ENCODE measurements around the gene HPSE.
"Not testable (repeated sequence)": the region's sequence is repeated elsewhere in the genome, so short reads cannot be mapped to it uniquely, and the experiment has no call there.

HPSE gene

DNA sequence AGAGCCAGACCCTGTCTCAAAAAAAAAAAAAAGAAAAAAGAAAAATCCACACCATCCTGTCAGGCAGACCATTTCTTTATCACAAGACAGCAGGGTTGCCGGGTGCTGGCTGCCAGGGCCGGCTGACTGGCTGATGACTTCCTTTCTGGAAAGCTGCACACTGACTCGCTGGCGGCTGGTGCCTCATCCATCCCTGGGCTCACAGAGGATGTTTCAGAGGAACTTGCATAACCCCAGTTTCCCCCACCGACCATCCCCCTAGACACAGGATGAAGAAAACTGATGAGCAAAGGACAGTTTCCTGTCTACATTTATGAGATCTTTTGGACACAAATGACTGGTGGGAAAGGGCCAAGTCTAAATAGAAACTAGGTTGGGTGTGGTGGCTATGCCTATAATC, 14.1 kb downstream of the HPSE start:
- H3K27ac Mint-ChIP-seq, result no peak overlapping the region
- H3K27me3 Mint-ChIP-seq, result no peaks in the 10 kb centered on the region
- peaks cover 6% of the 10 kb centered on the region for H3K36me3 Mint-ChIP-seq
- H3K4me1 Mint-ChIP-seq, result no peaks in the 10 kb centered on the region
- no peak for DNase-seq (ENCODE audit: low spot score in 2 of 2)
- H3K9me3 Mint-ChIP-seq, result no peaks in the 10 kb centered on the region
- H3K4me3 Mint-ChIP-seq, result no peak overlapping the region
- ATAC-seq (ENCODE audit: low read depth), result no peak

DNA sequence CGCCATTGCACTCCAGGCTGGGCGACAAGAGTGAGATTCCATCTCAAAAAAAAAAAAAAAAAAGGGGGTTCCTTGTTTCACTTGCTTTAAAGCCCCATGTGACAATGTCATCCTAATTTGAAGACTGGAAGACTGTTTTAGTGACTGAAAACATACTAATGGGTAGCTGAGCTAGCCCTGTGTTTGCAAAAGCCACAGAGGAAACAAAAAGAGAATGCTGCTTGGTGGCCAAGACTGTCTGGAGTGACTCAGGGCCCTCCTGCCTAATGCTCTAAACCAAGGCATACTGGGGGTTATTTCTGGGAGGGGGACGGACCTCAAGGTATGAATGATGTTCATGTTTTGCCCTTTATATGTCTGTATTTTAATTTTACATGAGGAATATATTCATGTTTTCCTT, 16.0 kb downstream of the HPSE start:
- Mint-ChIP-seq H3K9me3 (no peaks in the 10 kb centered on the region), H3K4me3 (no peak overlapping the region), H3K27ac (no peak overlapping the region), H3K36me3 (peaks cover 6% of the 10 kb centered on the region), H3K4me1 (no peaks in the 10 kb centered on the region), H3K27me3 (no peaks in the 10 kb centered on the region)
- no peak for ATAC-seq (ENCODE audit: low read depth)
- DNase-seq (ENCODE audit: low spot score in 2 of 2), result no peak

DNA sequence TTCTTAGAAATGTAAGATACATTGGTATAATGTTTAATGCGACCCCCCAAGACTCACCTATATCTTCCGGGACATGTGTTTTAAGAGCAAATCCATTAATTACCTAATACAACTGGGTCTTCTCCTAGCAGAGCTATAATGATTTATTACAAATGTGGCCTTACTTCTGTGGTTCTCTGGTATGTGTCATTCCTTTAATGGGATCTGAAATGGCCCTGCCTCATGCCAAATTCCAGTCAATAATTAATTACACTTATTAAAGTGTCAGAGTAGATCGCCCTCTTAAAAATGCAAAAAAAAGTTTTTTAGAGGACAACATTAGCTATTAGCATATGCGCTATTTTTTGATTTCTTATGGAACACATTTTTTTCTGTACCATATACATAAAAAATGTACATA, 17.0 kb downstream of the HPSE start:
- ATAC-seq (ENCODE audit: low read depth) (no peak), DNase-seq (ENCODE audit: low spot score in 2 of 2) (no peak)
- H3K27ac Mint-ChIP-seq, result no peak overlapping the region
- no peak overlapping the region for H3K4me3 Mint-ChIP-seq
- H3K4me1 Mint-ChIP-seq, result no peaks in the 10 kb centered on the region
- no peaks in the 10 kb centered on the region for H3K27me3 Mint-ChIP-seq
- peaks cover 6% of the 10 kb centered on the region for H3K36me3 Mint-ChIP-seq
- H3K9me3 Mint-ChIP-seq, result no peaks in the 10 kb centered on the region

DNA sequence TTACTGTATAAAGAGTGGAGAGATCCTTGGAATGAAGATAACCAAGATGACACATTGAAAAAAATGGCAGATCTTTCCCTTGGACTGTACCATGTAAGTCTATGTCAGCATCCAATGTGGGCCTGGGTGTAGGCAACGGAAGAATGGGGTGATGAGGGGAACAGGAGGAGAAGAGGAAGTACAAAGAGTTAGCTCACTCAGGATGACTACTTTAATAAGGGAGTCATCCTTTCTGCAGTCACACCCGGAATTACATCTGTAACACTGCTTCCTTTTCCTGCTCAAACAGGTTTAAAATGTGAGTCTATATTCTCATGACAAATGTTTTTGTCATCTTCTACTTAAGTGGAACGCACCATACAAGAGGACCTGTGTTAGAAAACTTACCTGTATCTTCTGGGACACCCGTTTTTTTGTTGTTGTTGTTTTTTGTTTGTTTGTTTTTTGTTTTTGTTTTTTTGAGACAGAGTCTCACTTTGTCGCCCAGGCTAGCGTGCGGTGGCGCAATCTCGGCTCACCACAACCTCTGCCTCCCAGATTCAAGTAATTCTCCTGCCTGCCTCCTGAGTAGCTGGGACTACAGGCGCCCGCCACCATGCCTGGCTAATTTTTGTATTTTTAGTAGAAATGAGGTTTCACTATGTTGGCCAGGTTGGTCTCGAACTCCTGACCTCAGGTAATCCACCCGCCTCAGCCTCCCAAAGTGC, 18.0 kb downstream of the HPSE start:
- H3K4me3 Mint-ChIP-seq, result no peak overlapping the region
- H3K36me3 Mint-ChIP-seq, result peaks cover 6% of the 10 kb centered on the region
- H3K27ac Mint-ChIP-seq, result no peak overlapping the region
- no peaks in the 10 kb centered on the region for H3K9me3 Mint-ChIP-seq
- H3K4me1 Mint-ChIP-seq, result no peaks in the 10 kb centered on the region
- DNase-seq (ENCODE audit: low spot score in 2 of 2) (no peak), ATAC-seq (ENCODE audit: low read depth) (no peak)
- no peaks in the 10 kb centered on the region for H3K27me3 Mint-ChIP-seq

DNA sequence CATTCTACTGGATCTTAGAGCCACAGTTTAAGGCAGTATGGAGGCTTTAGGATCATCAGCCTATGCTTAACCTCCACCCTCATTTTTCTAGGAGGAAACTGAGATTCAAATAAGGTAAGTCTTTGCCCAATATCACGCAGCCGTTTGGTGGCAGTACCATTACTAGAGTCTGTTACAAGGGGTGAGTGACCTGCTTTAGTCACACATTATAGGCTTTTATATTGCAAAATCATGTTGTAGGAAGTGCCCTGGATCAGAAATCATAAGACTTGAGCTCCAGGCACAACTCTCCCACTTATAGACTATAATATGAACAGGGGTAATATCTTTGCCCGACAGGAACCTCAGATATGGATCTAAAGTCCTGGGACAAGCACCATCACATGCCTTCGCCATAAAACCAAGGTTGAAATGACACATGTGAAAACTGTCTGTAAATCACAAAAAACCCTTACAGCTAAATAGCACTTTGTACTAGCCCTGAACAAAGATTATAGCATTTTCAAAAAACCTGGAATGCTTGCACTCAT, 19.2 kb downstream of the HPSE start:
- Mint-ChIP-seq H3K4me1 (no peaks in the 10 kb centered on the region), H3K4me3 (no peak overlapping the region), H3K27ac (no peak overlapping the region), H3K27me3 (no peaks in the 10 kb centered on the region), H3K36me3 (peaks cover 6% of the 10 kb centered on the region), H3K9me3 (no peaks in the 10 kb centered on the region)
- DNase-seq (ENCODE audit: low spot score in 2 of 2) (no peak), ATAC-seq (ENCODE audit: low read depth) (no peak)

DNA sequence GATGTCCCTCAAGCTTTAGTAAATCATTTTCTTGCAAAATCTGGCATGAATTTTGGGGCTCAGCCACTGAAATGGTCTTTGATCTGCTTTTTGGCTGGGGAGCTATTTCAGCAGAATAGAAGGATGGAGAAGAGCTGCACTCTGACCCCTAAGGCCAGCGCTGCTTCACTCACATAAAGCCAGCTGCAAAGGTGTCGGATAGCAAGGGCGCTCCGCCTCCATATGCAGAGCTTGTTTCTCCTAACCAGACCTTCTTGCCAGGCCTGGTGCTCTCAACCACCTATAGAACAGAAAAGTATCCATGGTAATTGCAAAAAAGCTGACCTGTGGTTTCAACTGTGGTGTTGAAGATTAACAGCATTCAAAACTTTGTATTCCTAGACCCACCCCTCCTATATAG, 26.0 kb downstream of the HPSE start:
- Mint-ChIP-seq H3K4me3 (no peak overlapping the region), H3K4me1 (no peaks in the 10 kb centered on the region), H3K36me3 (no peaks in the 10 kb centered on the region), H3K27ac (no peak overlapping the region), H3K9me3 (no peaks in the 10 kb centered on the region), H3K27me3 (no peaks in the 10 kb centered on the region)
- ATAC-seq (ENCODE audit: low read depth), result no peak
- DNase-seq (ENCODE audit: low spot score in 2 of 2), result no peak

DNA sequence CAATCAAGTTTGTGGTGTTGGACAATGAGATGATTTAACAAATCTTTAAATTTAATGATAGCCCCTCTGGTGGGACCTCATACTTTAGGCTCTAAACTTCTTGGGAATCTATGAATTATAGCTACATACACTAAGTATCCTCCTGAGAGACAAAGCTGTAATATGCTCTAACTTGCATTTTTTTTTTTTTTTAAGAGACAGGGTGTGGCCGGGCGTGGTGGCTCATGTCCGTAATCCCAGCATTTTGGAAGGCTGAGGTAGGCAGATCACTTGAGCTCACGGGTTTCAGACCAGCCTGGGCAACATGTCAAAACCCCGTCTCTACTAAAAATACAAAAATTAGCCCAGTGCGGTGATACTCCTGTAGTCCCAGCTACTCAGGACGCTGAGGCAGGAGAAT, 26.7 kb downstream of the HPSE start:
- ATAC-seq (ENCODE audit: low read depth) (no peak), DNase-seq (ENCODE audit: low spot score in 2 of 2) (no peak)
- H3K27ac Mint-ChIP-seq, result no peak overlapping the region
- H3K4me3 Mint-ChIP-seq, result no peak overlapping the region
- H3K36me3 Mint-ChIP-seq, result no peaks in the 10 kb centered on the region
- no peaks in the 10 kb centered on the region for H3K4me1 Mint-ChIP-seq
- H3K27me3 Mint-ChIP-seq, result no peaks in the 10 kb centered on the region
- H3K9me3 Mint-ChIP-seq, result no peaks in the 10 kb centered on the region

DNA sequence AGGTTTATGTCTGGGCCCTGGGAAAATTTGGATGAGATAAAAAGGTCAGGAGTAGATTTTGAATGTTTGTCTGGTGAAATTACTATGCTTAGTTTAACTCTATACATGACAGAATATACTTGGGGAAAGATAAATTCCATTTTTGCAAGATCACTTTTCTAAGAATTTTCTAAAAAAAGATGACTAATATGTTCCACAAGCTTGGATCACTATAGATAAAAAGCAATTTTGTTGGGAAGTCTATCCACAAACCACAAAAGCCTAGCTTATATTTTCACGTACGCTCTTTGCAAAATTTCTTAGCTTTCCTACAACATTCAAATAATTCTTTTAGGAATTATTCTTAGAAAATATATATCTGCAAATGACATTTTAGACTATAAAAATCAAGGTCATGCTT, 29.5 kb downstream of the HPSE start:
- Mint-ChIP-seq H3K9me3 (no peaks in the 10 kb centered on the region), H3K4me1 (no peaks in the 10 kb centered on the region), H3K27ac (no peak overlapping the region), H3K36me3 (no peaks in the 10 kb centered on the region), H3K4me3 (no peak overlapping the region), H3K27me3 (no peaks in the 10 kb centered on the region)
- no peak for DNase-seq (ENCODE audit: low spot score in 2 of 2)
- no peak for ATAC-seq (ENCODE audit: low read depth)

DNA sequence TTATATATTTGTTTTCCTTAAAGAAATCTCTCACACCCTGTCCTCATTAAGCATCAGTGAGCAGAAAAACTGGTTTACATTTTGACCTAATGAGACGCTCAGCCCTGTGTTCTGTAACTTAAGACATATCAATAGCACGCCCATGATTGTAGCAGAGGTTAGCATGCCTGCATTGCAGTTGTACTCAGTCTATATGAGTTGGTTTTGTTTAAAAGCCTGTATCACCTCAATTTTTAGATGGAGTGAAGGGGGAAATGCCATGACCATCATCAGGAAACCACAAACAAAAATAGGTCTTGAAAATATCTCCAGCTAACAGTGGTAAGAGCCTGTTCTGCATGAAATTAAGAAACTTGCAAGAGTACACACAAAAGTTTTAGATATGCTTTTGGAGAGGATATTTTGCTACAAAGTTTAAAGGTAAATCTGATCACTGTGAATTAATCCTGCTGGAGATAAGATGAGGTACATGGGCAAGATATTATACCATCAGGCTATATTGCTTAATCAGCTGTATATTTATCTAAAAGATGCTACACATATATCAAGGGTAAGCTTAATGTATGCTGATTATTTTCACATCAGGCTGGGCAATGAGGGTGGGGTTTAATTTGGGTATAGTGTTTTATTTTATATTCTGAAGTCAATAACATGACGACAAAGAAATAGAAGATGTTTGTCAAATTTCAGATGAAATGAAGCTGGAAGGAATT, 36.9 kb downstream of the HPSE start:
- H3K27ac Mint-ChIP-seq, result peak overlapping the region; percentile 21
- no peak overlapping the region for H3K4me3 Mint-ChIP-seq
- no peaks in the 10 kb centered on the region for H3K9me3 Mint-ChIP-seq
- peaks cover 12% of the 10 kb centered on the region for H3K4me1 Mint-ChIP-seq
- peak; percentile 39 for ATAC-seq (ENCODE audit: low read depth)
- DNase-seq (ENCODE audit: low spot score in 2 of 2), result no peak
- H3K27me3 Mint-ChIP-seq, result no peaks in the 10 kb centered on the region
- H3K36me3 Mint-ChIP-seq, result no peaks in the 10 kb centered on the region

DNA sequence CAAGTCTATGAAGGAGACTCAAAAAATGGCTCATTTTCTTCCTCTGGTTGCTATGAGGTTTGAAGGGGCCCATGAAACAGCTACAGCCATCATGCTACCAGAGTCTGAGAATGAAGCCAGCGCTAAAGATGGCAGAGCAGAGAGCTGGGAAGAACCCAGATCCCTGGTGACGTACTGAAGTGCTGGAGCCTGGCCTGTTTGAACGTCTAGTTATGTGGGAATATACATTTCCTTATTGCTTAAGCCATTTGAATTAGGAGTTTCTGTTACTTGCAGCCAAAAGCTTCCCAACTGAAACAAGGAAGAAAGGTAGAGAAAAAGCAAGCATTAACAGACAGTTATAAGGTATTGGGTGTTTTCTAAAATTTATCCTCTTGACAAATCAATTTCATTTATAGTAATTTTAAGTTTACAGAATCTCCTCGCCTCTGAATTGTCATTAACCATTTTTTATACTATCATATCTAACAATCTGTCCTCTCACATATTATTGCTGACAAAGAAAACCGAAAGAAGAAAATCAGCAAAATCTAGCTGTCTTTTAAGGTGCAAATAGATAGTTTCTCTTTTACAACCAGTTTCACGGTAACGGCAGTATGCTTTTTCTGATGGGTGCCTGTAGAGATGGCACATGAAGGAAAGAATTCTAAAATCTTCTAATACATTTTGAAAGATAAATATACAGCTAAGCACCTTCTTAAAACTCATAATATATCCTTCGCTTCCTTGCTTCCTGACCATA, 41.2 kb downstream of the HPSE start:
- no peak for DNase-seq (ENCODE audit: low spot score in 2 of 2)
- Mint-ChIP-seq H3K27me3 (no peaks in the 10 kb centered on the region), H3K4me3 (no peak overlapping the region), H3K4me1 (peaks cover 12% of the 10 kb centered on the region), H3K27ac (no peak overlapping the region), H3K36me3 (no peaks in the 10 kb centered on the region), H3K9me3 (no peaks in the 10 kb centered on the region)
- no peak for ATAC-seq (ENCODE audit: low read depth)

DNA sequence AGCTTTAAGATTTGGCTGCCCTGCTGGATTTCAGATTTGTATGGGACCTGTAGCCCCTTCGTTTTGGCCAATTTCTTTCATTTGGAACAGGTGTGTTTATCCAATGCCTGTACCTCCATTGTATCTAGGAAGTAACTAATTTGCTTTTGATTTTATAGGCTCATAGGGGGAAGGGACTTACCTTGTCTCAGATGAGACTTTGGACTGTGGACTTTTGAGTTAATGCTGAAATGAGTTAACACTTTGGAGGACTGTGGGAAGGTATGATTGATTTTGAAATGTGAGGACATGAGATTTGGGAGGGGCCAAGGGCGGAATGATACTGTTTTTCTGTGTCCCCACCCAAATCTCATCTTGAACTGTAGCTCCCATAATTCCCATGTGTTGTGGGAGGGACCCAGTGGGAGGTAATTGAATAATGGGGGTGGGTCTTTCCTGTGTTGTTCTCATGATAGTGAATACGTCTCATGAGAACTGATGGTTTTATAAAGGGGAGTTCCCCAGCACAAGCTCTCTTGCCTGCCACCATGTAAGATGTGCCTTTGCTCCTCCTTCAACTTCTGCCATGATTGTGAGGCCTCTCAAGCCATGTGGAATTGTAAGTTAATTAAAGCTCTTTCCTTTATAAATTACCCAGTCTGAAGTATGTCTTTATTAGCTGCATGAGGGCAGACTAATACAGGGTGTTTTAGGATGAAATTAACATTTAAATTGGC, 44.4 kb downstream of the HPSE start:
- not testable (repeated sequence) for H3K9me3 Mint-ChIP-seq; H3K36me3 Mint-ChIP-seq; H3K4me3 Mint-ChIP-seq; H3K4me1 Mint-ChIP-seq; ATAC-seq (ENCODE audit: low read depth); H3K27ac Mint-ChIP-seq; DNase-seq (ENCODE audit: low spot score in 2 of 2); H3K27me3 Mint-ChIP-seq

DNA sequence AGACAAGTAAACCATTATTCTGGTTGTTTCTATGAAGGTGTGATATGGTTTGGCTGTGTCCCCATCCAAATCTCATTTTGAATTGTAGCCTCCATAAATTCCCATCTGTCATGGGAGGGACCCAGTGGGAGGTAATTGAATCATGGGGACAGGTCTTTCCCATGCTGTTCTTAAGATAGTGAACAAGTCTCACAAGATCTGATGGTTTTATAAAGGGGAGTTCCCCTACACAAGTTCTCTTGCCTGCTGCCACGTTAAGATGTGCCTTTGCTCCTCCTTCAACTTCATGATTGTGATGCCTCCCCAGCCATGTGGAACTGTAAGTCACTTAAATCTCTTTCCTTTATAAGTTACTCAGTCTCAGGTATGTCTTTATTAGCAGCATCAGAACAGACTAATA, 46.3 kb downstream of the HPSE start:
- H3K27me3 Mint-ChIP-seq; H3K27ac Mint-ChIP-seq; H3K36me3 Mint-ChIP-seq; H3K4me3 Mint-ChIP-seq; H3K4me1 Mint-ChIP-seq; H3K9me3 Mint-ChIP-seq; ATAC-seq (ENCODE audit: low read depth); DNase-seq (ENCODE audit: low spot score in 2 of 2): not testable (repeated sequence)

DNA sequence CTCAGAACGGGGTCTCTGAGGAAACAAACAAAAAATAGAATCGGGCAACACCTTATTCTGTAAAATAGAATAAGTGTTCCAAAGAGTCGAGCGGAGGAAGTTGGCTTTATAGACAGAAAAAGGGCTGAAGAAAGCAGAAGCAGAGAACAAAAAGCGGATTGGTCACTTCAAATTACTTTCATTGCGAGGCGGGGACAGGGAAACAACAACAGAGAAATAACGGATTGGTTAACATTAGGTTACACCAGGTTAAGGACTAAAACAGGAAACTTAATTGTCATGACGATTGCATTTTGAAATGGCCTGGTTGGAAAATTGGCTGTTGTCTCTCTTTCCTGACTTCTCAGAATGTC, 49.6 kb downstream of the HPSE start:
- ATAC-seq (ENCODE audit: low read depth) (peak; percentile 39), DNase-seq (ENCODE audit: low spot score in 2 of 2) (peak in 1 of 2 donors; percentile 48)
- H3K4me1 Mint-ChIP-seq, result peaks cover 26% of the 10 kb centered on the region
- peak overlapping the region; percentile 92 for H3K27ac Mint-ChIP-seq
- H3K27me3 Mint-ChIP-seq, result no peaks in the 10 kb centered on the region
- peak overlapping the region; percentile 95 for H3K4me3 Mint-ChIP-seq
- H3K36me3 Mint-ChIP-seq, result no peaks in the 10 kb centered on the region
- H3K9me3 Mint-ChIP-seq, result no peaks in the 10 kb centered on the region

Measured in memory B cell (primary cell).